Upper lobe of right lung (tissue), 1 donor: Measurements from ENCODE around the gene SREBF1. TPM values are rescaled to one million over a fixed set of nuclear protein-coding genes. Genes with fewer than 3 reads are reported as not detected.

Source experiments
- ATAC-seq: fragments of 200-7000 bp; cut with Tn5 transposase; one replicate; pipeline ENCODE4 v1.9.1; 2020; ENCODE audit warnings: mild to moderate bottlenecking, moderate library complexity
- DNase-seq: peaks from one replicate; pipeline ENCODE4 v3.0.0-alpha.2; 2020
- H3K27ac ChIP-seq: fragments of 200-600 bp; one replicate; pipeline ENCODE4 v1.8.0; 2022
- H3K27me3 ChIP-seq: fragments of 200-600 bp; one replicate; pipeline ENCODE4 v1.8.0; 2022; ENCODE audit warnings: mild to moderate bottlenecking
- H3K36me3 ChIP-seq: fragments of 200-600 bp; one replicate; pipeline ENCODE4 v1.8.0; 2022
- H3K4me1 ChIP-seq: fragments of 200-600 bp; one replicate; pipeline ENCODE4 v1.8.0; 2022
- H3K4me3 ChIP-seq: fragments of 200-600 bp; one replicate; pipeline ENCODE4 v1.8.0; 2022; ENCODE audit warnings: mild to moderate bottlenecking
- H3K9me3 ChIP-seq: fragments of 200-600 bp; one replicate; pipeline ENCODE4 v1.8.0; 2022
- CTCF ChIP-seq: fragments of 200-600 bp; IDR thresholded peaks from one replicate; pipeline ENCODE4 v1.8.0; 2022; ENCODE audit warnings: antibody characterized with exemption
- intact Hi-C: fragments of 100-400 bp; cut with DNase I; formaldehyde crosslinking; loops from one replicate; pipeline ENCODE4 v1.11.0; 2022
- total RNA-seq: library from RNA; stranded (reverse); fragmentation: NEBNext Ultra II Directional; extraction: Animal tissue kit (Norgen Biotek cat#: 25700); gene quantifications from one replicate; pipeline ENCODE4 v1.2.1, GENCODE V29; 2021
- donor health status: DM: no; HTN: yes; CAD: no; lungs with severe emphysema.

The SREBF1 gene
- total RNA-seq, 1 donor from 2014 or later: 80.8 TPM

- no peaks in the 10 kb centered on the region for H3K9me3 ChIP-seq
- intact Hi-C loops: no loop called here
- ATAC-seq (no peak), DNase-seq (no peak)
- H3K27me3 ChIP-seq: no peaks in the 10 kb centered on the region
- H3K27ac ChIP-seq: no peak overlapping the region
- no peak overlapping the region for H3K4me3 ChIP-seq
- H3K4me1 ChIP-seq: peaks cover 60% of the 10 kb centered on the region
- no peak for TF ChIP-seq CTCF
- no peaks in the 10 kb centered on the region for H3K36me3 ChIP-seq
Observed at GRCh38 chr17:17846645-17847044, 9.9 kb upstream of the SREBF1 start.

- no peak for ATAC-seq
- Histone ChIP-seq H3K4me1 (peaks cover 60% of the 10 kb centered on the region), H3K27ac (no peak overlapping the region), H3K27me3 (no peaks in the 10 kb centered on the region), H3K4me3 (no peak overlapping the region), H3K36me3 (no peaks in the 10 kb centered on the region), H3K9me3 (no peaks in the 10 kb centered on the region)
- DNase-seq: no peak
- intact Hi-C loops: no loop called here
- TF ChIP-seq CTCF: no peak
Observed at GRCh38 chr17:17846003-17846402, 9.2 kb upstream of the SREBF1 start.

- ATAC-seq: no peak
Observed at GRCh38 chr17:17845046-17845775, 8.4 kb upstream of the SREBF1 start.

GRCh38 chr17:17844500-17844899 lies 7.7 kb upstream of the SREBF1 start:
- TF ChIP-seq CTCF: no peak
- intact Hi-C loops: no loop called here
- DNase-seq (no peak), ATAC-seq (no peak)
- Histone ChIP-seq H3K4me3 (no peak overlapping the region), H3K9me3 (no peaks in the 10 kb centered on the region), H3K36me3 (no peaks in the 10 kb centered on the region), H3K27me3 (no peaks in the 10 kb centered on the region), H3K27ac (no peak overlapping the region), H3K4me1 (peaks cover 57% of the 10 kb centered on the region)

More at GRCh38 chr17:17845046-17845775, 8.4 kb upstream of the SREBF1 start:
- H3K27ac ChIP-seq: no peak overlapping the region
- H3K4me1 ChIP-seq: peaks cover 61% of the 10 kb centered on the region
- no peak overlapping the region for H3K4me3 ChIP-seq
- TF ChIP-seq CTCF: no peak
- no peaks in the 10 kb centered on the region for H3K36me3 ChIP-seq
- no peaks in the 10 kb centered on the region for H3K27me3 ChIP-seq
- intact Hi-C loops: no loop called here
- no peak for DNase-seq
- no peaks in the 10 kb centered on the region for H3K9me3 ChIP-seq

- intact Hi-C loops: no loop called here
- no peak for DNase-seq
- Histone ChIP-seq H3K27ac (no peak overlapping the region), H3K9me3 (no peaks in the 10 kb centered on the region), H3K36me3 (no peaks in the 10 kb centered on the region), H3K4me3 (no peak overlapping the region), H3K4me1 (peaks cover 57% of the 10 kb centered on the region), H3K27me3 (no peaks in the 10 kb centered on the region)
- TF ChIP-seq CTCF: no peak
- no peak for ATAC-seq
Observed at GRCh38 chr17:17844079-17844478, 7.3 kb upstream of the SREBF1 start.
